Activated naive CD4-positive, alpha-beta T cell (primary cell): ENCODE data around the gene UBE2R2.

Experiments used
- DNase-seq, 4 experiments: peaks; one replicate each; lab custom pipeline; 2025; lab: John Stamatoyannopoulos, UW

Gene UBE2R2

DNA sequence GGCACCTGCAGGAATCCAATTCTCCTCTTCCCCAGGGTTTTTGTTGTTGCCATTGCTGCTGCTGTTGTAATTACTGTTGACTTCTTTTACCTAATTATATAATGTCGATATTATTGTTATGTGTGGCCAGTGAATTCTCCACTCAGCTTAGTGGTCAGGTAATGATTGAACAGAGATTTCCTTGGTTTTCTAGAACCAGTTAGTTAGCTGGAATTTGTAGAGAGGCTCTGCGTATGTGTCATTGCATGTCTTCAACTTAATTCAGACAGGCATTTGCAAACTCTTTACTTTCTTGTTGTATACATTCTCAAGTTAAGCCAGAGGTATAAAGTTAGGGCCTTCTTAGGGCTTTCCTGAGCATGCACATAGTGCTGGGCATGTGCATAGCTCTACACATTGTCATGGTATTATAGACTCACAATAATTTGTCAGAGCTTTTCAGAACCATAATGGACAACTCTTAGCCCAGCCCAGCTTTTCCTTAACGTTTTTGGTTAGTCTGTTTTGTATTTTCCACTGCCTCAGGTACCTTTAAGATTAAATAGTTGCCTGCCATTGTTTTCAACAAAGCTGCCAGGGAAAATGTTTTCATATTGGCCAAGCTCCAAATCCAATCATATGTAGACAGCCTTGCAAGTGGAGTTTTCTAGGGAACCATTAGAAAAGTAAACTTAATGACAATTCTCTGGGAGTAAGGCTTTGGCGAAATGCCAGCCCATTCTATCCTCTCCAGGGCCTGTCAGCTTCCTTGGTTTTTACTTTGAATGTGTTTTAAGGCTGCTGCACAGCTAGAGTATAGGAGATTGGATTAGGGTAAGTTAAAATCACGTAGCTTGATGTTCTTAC lies 68.1 kb downstream of the UBE2R2 start:
- no peak for DNase-seq

DNA sequence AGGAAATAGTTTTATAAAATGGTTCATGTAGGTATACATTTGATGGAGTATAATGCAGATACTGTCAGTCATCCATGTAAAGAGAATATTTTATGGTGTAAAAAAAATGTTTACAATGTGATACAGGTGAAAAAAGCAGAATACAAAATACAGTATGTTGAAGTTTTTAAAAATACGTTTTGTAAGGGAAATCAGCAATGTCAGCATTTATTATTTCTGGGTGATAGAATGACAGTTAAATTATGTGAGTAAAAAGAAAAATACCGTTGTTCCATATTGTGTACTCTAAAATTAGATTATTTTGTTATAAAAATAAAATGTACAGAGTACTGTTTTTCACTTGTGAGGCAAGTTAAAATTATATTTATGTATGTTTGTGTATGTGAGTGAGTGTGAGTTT lies 69.0 kb downstream of the UBE2R2 start:
- no peak for DNase-seq

DNA sequence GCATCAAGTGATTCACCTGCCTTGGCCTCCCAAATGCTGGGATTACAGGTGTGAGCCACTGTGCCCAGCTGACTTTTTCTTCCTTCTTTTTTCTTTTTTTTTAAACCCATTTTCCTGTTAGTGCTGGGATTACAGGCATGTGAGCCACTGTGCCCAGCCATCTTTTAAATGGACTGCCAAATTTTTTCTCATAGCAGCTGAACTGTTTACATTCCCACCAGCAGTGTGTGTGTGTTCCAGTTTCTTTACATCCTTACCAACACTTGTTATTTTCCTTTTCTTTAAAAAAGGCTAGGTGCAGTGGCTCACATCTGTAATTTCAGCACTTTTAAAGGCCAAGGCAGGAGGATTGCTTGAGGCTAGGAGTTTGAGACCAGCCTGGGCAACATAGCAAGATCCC lies 76.9 kb downstream of the UBE2R2 start:
- DNase-seq: no peak

DNA sequence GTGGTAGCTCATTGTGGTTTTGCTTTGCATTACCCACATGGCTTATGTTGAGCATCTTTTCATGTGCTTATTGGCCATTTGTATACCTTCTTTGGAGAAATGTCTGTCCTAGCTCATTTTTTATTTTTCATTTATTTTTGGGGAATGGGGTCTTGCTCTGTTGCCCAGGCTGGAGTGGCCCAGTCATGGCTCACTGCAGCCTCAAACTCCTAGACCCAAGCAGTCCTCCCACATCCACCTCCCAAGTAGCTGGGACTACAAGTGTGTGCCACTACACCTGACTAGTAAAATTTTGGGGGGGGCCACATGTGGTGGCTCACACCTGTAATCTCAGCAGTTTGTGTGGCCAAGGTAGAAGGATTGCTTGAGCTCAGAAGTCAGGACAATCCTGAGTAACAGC lies 77.4 kb downstream of the UBE2R2 start:
- no peak for DNase-seq

DNA sequence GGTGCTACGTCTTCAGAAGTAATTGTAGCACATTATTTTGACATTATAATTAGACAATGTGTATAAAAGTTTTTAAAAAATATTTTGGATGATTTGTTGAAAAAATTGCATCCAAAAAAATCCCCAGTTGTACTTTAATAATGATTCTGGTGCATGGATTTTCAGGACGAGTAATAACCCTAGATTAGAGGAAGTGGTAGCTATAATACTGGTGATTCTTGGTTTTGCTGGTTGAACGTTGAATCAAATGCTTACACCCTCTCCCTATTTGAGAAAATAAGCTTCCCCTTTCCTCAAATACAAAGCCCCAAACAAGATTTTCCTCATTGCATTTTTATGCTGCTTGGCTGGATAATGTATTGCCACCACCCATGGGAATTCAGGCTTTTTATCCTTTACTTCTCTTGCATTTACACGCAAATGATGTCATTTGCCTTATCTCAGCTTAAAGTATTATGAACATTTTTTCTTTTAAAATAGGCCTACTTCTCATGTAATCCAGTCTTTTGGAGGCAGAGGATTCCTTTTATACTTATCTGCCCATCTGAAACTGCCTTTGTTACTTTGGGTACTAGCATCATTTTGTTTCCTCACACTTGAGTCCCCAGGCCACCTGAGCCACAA lies 86.3 kb downstream of the UBE2R2 start:
- DNase-seq: no peak

DNA sequence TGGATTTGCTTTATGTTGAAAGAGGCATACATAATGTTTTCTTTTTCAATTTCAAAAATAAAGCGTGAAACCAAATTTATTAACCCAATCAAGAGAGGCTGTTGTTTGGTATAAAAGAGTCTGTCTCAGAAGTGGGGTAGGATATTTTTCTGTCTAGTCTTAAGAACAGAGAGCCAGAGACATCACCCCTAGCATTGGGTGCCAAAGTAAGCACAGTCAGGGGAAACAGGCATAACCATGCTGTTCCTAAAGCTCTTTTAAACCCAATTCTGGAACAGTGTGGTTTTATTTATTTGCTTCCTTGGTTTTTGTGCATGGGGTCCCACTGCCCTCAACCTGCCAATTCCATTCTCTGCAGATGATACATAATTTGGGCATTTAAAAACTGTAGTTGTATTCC lies 88.2 kb downstream of the UBE2R2 start:
- no peak for DNase-seq

DNA sequence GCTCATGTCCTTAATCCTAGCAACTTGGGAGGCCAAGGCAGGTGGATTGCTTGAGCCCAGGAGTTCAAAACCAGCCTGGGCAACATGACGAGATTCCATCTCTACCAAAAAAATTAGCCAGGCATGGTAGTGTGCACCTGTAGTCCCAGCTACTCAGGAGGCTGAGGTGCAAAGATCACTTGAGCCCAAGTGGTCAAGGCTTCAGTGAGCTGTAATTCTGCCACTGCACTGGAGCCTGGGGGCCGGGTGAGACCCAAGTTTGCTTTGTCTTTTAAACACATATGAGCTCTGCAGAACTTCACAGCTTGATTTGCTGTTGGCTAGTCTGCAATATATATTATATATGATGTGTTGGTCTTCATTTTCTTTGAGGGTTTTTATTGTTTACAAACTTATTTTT lies 89.8 kb downstream of the UBE2R2 start:
- DNase-seq: no peak

DNA sequence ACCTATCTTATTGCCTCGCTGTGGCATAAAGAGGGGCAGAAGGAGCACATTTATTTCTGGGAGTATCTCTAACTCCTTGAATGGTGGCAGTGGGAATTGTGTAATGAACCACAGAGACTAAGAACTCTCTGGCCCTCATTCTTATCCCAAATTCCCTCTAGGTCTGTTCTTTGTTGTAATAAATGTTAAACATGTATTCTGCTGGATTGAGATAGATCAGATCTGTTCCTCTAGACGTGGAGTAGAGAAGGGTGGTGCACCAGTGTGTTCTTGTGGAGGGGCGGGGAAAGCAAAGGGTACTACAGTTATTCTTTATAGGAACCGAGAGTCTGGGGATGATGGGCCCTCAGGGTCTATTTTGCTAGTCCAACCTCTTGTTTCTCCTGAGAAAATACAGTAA lies 90.4 kb downstream of the UBE2R2 start:
- DNase-seq: no peak

DNA sequence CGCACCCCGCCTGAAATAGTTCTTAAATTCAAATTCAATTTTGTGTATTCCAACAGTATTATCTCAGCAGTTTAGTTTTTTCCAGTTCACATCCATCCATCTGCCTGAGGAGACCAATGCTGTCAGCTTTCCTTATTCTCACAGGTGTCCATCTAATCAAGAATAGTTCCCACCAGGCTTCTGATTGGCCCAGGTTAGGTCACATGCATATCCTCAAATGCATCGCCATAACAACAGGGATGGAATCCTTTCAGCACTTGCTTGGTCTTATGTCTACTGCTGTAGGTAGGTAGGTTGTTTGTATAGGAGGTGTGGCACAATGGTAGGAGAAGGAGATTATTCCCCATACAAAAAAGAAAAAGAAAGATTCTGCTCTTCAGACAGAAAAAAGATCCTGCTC lies 91.2 kb downstream of the UBE2R2 start:
- DNase-seq: no peak

DNA sequence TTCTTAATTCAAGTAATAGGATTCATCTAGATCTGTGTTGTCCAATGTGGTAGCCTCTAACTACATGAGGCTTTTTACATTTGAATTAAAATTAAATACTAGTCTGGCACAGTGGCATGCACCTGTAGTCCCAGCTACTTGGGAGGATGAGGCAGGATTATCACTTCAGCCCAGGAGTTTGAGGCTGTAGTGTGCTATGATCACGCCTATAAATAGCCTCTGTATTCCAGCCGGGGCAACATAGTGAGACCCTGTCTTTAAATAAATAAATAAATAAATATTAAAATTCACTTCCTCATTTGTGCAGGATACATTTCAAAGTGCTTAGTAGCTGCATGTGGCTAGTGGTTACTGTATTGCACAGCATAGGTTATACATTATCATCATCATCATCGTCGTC lies 91.8 kb downstream of the UBE2R2 start:
- DNase-seq: no peak

DNA sequence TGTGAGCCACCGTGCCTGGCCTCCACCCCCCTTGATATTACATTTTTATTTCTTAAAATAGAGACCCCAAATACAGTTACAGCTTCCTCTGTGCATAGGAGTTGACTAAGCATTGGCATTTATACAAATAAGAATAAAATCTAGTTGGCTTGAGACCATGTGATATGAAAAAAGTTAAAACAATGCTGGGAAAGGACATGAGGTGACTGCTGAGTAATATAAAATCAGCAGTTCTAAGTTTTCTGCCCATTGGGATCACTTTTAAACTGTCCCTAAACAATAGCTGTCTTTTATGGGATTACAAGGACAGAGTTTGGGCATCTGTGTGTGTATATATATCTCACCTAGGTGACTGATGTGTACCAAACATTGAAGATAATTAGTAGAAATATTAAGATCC lies 96.6 kb downstream of the UBE2R2 start:
- no peak for DNase-seq

DNA sequence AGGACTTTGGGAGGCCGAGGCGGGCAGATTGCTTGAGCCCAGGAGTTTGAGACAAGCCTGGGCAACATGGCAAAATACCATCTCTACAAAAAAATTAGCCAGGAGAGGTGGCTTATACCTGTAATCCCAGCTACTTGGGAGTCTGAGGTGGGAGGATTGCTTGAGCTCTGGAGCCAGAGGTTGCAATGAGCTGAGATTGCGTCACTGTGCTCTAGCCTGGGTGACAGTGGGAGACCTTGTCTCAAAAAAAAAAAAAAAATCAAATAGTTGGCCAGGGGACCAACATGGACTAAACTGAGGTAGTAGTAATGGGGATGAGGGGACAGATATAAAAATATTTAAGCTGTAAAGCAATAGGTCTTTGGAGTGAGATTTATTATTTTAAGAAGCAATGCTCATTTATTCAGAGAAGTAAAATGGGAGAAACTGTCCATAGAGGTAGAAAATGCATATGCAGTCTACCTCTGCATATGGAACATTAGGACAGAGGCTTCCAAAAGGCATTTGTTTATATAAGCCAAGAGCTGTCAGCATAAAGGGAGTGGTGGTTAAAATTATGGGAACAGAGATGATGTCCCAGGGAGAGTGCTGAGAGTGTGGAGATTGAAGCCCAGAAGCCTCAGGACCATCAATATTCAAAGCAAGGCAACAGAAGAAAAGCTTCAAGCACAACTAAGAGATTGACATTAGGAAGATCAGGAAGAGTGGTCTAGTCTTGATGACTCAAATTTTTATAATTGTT lies 98.1 kb downstream of the UBE2R2 start:
- DNase-seq: no peak

DNA sequence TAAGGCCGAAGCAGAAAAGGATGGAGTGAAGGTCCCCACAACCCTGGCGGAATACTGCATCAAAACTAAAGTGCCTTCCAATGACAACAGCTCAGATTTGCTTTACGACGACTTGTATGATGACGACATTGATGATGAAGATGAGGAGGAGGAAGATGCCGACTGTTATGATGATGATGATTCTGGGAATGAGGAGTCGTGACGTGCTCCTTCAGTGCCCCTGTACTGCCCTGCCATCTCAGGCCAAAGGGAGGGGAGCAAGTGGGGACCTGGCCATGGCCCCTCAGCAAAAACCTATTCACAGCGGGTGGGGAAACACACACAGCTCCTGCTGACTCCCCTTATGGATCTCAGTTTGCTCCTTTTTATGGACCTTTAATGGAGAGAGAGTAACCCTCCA lies 100.1 kb downstream of the UBE2R2 start:
- DNase-seq: no peak

DNA sequence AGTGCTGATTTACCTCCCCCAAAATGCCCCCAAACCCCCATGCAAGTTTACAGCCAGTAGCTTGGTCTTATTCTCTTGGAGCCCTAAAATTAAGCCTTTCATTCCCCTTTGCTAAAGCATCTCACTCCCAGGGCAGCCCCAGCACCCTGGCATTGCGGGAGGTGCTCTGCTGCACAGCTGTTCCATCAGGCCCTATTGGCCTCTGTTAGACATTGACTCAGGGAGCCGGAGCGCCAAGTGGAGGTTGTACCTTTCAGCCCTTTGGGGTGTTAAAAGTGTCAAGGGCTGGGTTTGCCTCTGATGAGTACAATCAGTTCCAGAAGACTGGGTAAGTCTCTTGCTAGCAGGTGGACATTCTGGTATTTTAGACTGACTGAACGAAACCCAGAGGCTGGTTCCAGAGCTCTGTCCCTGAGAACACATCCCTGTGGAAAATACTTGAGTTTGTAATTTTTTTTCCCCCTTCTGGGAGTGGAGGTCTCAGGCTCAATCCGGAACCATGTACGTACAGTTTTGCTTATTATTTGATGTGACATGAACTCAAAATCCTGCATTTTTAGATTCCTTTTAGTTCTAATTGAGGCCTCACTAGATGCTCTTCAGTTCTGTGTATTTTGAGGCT lies 102.4 kb downstream of the UBE2R2 start:
- DNase-seq: no peak

DNA sequence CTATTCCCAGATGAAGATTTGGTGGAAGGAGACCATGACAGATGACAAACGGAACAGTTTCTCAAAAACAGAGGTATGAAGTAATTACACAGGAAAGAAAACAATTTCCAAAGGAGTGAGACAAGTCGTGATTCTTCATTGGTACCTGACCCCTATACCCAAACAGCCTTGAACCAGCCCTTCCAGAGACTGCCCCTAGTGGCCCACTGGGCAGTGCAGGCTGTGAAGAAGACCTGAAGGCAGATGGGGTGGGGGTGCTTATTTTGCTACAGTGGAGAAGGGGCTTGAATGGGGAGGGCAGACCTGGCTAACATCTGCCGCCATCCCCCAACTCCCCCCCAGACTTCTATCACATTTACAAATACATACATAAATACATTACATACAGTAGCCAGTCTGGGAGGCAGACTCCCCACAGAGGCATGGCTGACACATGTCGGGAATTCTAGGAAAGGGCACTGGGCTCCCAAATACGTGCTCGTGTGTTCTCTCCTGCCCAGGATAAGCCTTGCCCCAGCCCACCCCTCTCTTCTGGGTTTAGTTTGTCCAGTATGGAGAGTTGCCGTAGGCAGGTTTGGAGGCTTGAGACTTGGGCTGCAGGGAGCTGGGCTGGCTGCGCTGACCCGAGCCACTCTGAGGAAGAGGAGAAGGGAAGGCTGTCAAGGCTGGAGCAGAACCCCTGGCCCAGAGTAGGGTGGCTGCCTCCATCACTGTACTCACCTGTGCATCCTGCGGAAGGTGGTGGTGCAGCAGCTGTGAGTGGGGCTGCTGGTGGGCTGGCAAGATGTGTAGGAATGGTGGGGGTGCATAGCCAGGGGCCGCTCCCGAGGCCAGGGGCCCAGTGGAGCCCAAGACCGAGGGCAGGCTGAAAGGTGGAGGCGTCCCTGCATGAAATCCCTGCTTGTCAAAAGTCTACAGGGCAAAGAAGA lies 105.3 kb downstream of the UBE2R2 start:
- DNase-seq: no peak

DNA sequence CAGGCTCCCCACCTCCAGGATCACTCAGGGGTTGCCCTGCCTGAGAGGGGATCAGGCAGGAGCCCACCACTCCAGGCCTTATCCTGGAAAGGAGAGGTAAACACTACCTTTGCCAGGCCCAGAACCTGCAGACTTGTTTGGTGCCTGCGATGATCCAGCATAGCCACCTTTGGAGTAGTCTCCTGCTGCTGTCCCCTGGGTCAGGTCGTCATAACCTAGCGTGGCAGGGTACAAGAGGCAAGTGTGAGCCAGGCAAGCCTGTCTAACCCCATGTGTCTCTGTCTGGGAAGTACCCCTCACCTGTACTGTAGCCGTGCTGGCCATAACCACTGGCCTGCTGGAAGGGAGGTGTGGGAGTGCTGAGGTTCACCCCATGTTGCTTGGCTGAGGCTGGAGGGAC lies 106.1 kb downstream of the UBE2R2 start:
- no peak for DNase-seq

DNA sequence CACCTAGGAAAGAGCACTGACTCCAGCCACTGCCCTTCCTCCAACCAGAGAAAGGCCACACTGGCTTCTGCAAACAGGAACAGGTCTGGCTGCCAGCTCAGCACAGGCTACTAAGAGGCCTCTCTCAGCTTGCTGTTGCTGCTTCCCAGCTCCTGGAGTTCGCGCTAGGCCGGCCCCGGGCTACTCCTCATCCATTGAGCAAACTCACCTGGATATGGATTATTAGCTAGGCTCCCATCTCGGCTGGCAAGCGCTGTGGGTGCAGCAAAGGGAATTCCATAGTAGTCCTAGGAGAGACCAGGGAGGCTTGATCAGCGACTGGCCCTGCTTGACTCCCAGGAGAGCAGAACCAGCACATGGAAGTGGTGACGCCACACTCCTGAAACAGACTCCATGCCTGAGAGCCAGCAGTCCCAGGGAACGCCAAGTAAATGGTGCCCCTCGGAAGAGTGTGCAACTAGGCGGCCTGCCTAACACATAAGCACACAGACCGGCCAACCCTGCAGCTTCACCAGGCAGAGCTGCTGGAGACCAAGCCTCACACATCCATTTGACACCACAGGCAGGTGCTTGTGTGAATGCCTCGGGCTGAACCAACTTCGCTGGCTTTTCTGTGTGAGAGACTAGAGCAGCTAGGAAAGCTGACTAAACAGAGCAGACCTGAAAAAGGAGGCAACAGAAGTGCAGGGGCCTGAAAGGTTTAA lies 107.2 kb downstream of the UBE2R2 start:
- DNase-seq: no peak

DNA sequence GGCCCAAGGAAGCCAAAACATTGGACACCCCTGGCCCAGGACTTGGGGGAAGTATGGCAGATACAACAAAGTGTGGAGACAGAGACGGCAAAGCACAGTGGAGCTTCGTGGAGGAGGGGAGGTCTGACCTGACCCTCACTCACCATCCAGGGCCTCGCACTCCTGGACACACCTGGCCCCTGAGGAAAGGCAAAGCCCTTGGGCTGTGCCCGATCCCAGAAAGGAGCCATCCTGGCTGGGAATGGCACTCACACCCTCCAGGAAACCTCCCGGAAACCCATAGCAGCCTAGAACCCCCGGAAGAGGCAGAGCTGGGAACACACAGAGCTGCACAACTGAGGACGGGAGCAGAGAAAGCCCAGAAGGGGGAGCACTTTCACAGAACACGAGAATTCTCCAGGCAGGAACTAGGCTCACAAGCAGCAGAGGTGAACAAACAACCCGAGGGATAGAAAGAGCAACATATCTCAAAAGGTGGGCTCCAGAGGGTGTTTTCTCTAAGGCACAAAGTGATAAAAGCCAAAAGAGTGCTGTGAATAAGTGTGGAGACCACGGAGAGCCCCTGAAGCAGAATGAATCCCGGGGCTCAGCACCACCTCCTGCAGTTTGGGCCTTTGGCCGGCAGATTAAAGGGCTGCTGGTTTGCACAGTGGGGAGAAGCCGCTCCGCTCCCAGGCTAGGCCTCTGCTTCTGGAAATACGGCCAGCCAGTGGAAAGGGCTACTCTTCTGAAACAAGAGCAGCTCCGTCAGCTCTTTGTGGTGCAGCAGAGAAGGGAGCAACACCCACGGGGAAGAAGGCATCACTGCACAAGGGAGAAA lies 108.2 kb downstream of the UBE2R2 start:
- no peak for DNase-seq

DNA sequence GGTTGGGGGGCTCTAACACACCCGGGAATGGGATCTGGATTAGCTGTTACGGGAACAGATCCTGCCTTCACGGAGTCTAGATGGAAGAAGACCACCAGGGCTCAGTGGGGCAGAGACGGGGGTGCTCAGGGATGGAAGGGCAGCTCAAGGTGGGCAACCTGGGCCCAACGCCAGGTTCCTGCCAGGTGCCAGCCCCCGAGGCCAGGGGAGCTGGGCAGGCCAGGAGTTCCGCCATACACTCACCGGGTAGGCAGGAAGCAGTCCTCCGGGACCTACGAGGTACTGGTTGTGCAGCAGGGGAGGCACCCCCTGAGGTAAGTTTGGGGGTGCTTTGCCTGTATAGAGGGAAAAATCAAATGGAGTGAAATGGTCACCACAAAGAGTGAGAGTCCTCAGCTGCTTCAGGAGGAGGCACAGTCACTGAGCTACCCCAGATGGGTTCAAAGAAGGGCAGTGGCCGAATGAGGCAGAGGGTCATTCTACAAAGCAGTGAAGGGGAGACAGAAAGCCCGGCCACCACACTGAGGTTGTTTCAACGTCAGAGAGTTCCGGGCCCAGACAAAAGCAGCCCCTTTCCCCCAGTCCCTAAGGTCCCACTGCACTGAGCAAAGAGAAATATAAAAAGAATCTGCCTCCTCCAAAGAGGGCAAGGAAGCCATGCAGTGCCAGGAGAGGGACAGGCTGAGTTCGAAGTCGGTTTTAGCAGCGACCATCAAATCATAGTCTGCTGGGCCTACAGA lies 110.0 kb downstream of the UBE2R2 start:
- DNase-seq: no peak
